A549 (cell line): Measurements from ENCODE around the gene POPDC3. TPM values are rescaled to one million over a fixed set of nuclear protein-coding genes. Genes with fewer than 3 reads are reported as not detected.

Experiments
- ATAC-seq, 2 experiments: fragments of 200-7000 bp in 1 of 2; fragments of >200 bp in 1 of 2; cut with Nextera tagmentation in 1 of 2; cut with Tn5 transposase in 1 of 2; 3 replicates each; pipeline versions ENCODE4 v1.8.0 to v1.9.1; 2018 to 2020; ENCODE audit warnings: mild to moderate bottlenecking in 1 of 2, moderate library complexity in 1 of 2
- CTCF ChIA-PET: fragments of 300-600 bp; sonication (Branson Sonifier 250); formaldehyde crosslinking; extraction: SDS; loops from one replicate; lab custom pipeline; 2021; ENCODE audit warnings: antibody characterized with exemption, inconsistent platforms; lab: Yijun Ruan, JAX
- POLR2A ChIA-PET: fragments of 350-600 bp; formaldehyde crosslinking; extraction: SDS; loops from one replicate; lab custom pipeline; 2021; ENCODE audit warnings: antibody characterized with exemption, inconsistent platforms; lab: Yijun Ruan, JAX
- DNase-seq, 2 experiments: peaks; one replicate each; pipeline versions ENCODE4 v3.0.0 to v3.0.0-alpha.2; 2011 to 2016; ENCODE audit warnings: low read depth in 1 of 2, low spot score in 1 of 2
- FAIRE-seq: peaks from 2 replicates; lab custom pipeline; 2011; peaks lifted over from hg19 to GRCh38; lab: Jason Lieb, UNC
- H3K27ac ChIP-seq, 2 experiments: fragments of >200 bp; sonication (Bioruptor Twin); formaldehyde crosslinking; 3 replicates each; pipeline ENCODE4 v1.5.1; 2016 to 2017
- H3K4me1 ChIP-seq: fragments of >200 bp; sonication (Bioruptor Twin); formaldehyde crosslinking; 3 replicates; pipeline ENCODE4 v1.6.1; 2016
- H3K4me2 ChIP-seq: fragments of >200 bp; sonication (Bioruptor Twin); formaldehyde crosslinking; 3 replicates; pipeline ENCODE4 v1.6.1; 2016
- H3K4me3 ChIP-seq: fragments of >200 bp; sonication (Bioruptor Twin); formaldehyde crosslinking; 3 replicates; pipeline ENCODE4 v1.5.1; 2016
- H3K9me3 ChIP-seq: fragments of >200 bp; sonication (Bioruptor Twin); formaldehyde crosslinking; 3 replicates; pipeline ENCODE4 v1.6.1; 2016
- ATOH8 ChIP-seq: fragments of 250-450 bp; sonication (Bioruptor Pico); IDR thresholded peaks from 2 replicates; pipeline ENCODE4 v1.5.0; 2020; ENCODE audit warnings: low read depth, mild to moderate bottlenecking, moderate library complexity
- CHD2 ChIP-seq: fragments of 150-350 bp; IDR thresholded peaks from 2 replicates; pipeline ENCODE4 v1.6.1; 2014; ENCODE audit warnings: low read length; ENCODE audit not compliant: partially characterized antibody
- CHD4 ChIP-seq: fragments of 200-600 bp; sonication (generic); IDR thresholded peaks from 2 replicates; pipeline ENCODE4 v1.6.1; 2016; ENCODE audit warnings: antibody characterized with exemption, mild to moderate bottlenecking, borderline replicate concordance
- CTCF ChIP-seq: fragments of >200 bp; sonication (Bioruptor Twin); formaldehyde crosslinking; IDR thresholded peaks from 3 replicates; pipeline ENCODE4 v1.5.1; 2016
- E2F6 ChIP-seq: IDR thresholded peaks from 2 replicates; pipeline ENCODE4 v1.6.1; 2012; ENCODE audit warnings: low read depth, borderline replicate concordance
- EP300 ChIP-seq, 2 experiments: fragments of >200 bp; sonication (Bioruptor Twin); formaldehyde crosslinking; IDR thresholded peaks; 2 replicates in 1 of 2; 3 replicates in 1 of 2; pipeline ENCODE4 v1.6.1; 2016 to 2017
- HMGXB4 ChIP-seq: fragments of 250-450 bp; sonication (Bioruptor Pico); IDR thresholded peaks from 2 replicates; pipeline ENCODE4 v1.5.0; 2021; ENCODE audit warnings: mild to moderate bottlenecking, moderate library complexity, borderline replicate concordance
- HOXB13 ChIP-seq: fragments of 250-450 bp; sonication (Bioruptor Pico); IDR thresholded peaks from 2 replicates; pipeline ENCODE4 v1.5.0; 2020; ENCODE audit warnings: low read depth, mild to moderate bottlenecking, moderate library complexity
- HOXB5 ChIP-seq: fragments of 250-450 bp; sonication (Bioruptor Pico); IDR thresholded peaks from 2 replicates; pipeline ENCODE4 v1.5.0; 2020; ENCODE audit warnings: mild to moderate bottlenecking, moderate library complexity
- JUN ChIP-seq, 2 experiments: fragments of >200 bp; sonication (Bioruptor Twin); formaldehyde crosslinking; IDR thresholded peaks; 2 replicates in 1 of 2; 3 replicates in 1 of 2; pipeline ENCODE4 v1.6.1; 2016 to 2017
- JUNB ChIP-seq: fragments of >200 bp; sonication (Bioruptor Twin); formaldehyde crosslinking; IDR thresholded peaks from 2 replicates; pipeline ENCODE4 v1.6.1; 2016
- KDM1A ChIP-seq: fragments of 200-600 bp; sonication (generic); IDR thresholded peaks from 2 replicates; pipeline ENCODE4 v1.6.1; 2016; ENCODE audit warnings: low read depth, mild to moderate bottlenecking
- KDM5A ChIP-seq: fragments of 200-600 bp; sonication (generic); IDR thresholded peaks from 2 replicates; pipeline ENCODE4 v1.6.1; 2016; ENCODE audit warnings: antibody characterized with exemption, mild to moderate bottlenecking
- NFE2L2 ChIP-seq: fragments of 150-350 bp; conservative IDR thresholded peaks from 2 replicates; pipeline ENCODE4 v1.6.1; 2014; ENCODE audit warnings: low read length
- NR3C1 ChIP-seq: fragments of >200 bp; sonication (Bioruptor Twin); formaldehyde crosslinking; IDR thresholded peaks from 3 replicates; pipeline ENCODE4 v1.6.1; 2017
- RAD21 ChIP-seq, 2 experiments: fragments of >200 bp in 1 of 2; sonication (Bioruptor Twin) in 1 of 2; formaldehyde crosslinking in 1 of 2; IDR thresholded peaks in 1 of 2; conservative IDR thresholded peaks in 1 of 2; 2 replicates in 1 of 2; 3 replicates in 1 of 2; pipeline ENCODE4 v1.6.1; 2012 to 2018; ENCODE audit warnings: inconsistent platforms in 1 of 2
- RCOR1 ChIP-seq: fragments of 150-350 bp; IDR thresholded peaks from 2 replicates; pipeline ENCODE4 v1.6.1; 2014; ENCODE audit warnings: antibody characterized with exemption, low read length, low read depth
- RFX5 ChIP-seq: fragments of 450-650 bp; IDR thresholded peaks from 2 replicates; pipeline ENCODE4 v1.7.1; 2014; ENCODE audit warnings: antibody characterized with exemption, mild to moderate bottlenecking, moderate library complexity
- ZC3H11A ChIP-seq: fragments of 450-650 bp; IDR thresholded peaks from 2 replicates; pipeline ENCODE4 v1.6.1; 2014; ENCODE audit warnings: antibody characterized with exemption, mild to moderate bottlenecking
- ZFP36 ChIP-seq: fragments of 450-650 bp; IDR thresholded peaks from 2 replicates; pipeline ENCODE4 v1.6.1; 2014; ENCODE audit warnings: borderline replicate concordance; ENCODE audit not compliant: partially characterized antibody
- ZSCAN20 ChIP-seq: fragments of 250-450 bp; sonication (Bioruptor Pico); IDR thresholded peaks from 2 replicates; pipeline ENCODE4 v1.8.0; 2022; ENCODE audit warnings: mild to moderate bottlenecking, moderate library complexity
- WGBS: methylation state at CpG from one replicate; pipeline ENCODE4 v1.1.6; 2017; ENCODE audit errors: missing lambda C conversion rate; 5-methylcytosine and 5-hydroxymethylcytosine counted together
- polyA plus RNA-seq, 4 experiments: library from polyadenylated mRNA; depleted of rRNA in 3 of 4; stranded (reverse); fragments of >200 nt; fragmentation: RNase III in 1 of 4; extraction: RNeasy Plus Mini Kit Qiagen cat#74134 plus additional on column Dnase treatment in 1 of 4; gene quantifications; 2 replicates in 3 of 4; 3 replicates in 1 of 4; pipeline ENCODE4 v1.2.3, GENCODE V29; 2011 to 2017

Gene POPDC3
- polyA plus RNA-seq, 2 of the 4 experiments (the other 2 are of a cell fraction): 19.7 to 54.9 TPM

GRCh38 chr6:105207524-105208269, 27.9 kb upstream of the POPDC3 start (continued):
- TF ChIP-seq CTCF: no peak

GRCh38 chr6:105204768-105205167, 25.0 kb upstream of the POPDC3 start:
- no peak; a peak in 1 of 6 replicates for ATAC-seq
- Histone ChIP-seq H3K27ac (no peak overlapping the region), H3K4me1 (peaks cover 6% of the 10 kb centered on the region), H3K4me3 (no peak overlapping the region), H3K9me3 (no peaks in the 10 kb centered on the region), H3K4me2 (no peak overlapping the region)
- ChIA-PET CTCF (no interaction called here), POLR2A (no interaction called here)
- no peak for DNase-seq
- FAIRE-seq: no peak
- WGBS: 83% methylated on average over 4 of the region's 4 CpGs
- no peak for TF ChIP-seq ATOH8 (CRISPR knock-in tag)
- TF ChIP-seq ZSCAN20: no peak
- no peak for TF ChIP-seq CHD4
- TF ChIP-seq ZC3H11A: no peak
- no peak for TF ChIP-seq JUNB
- TF ChIP-seq NR3C1: no peak
- no peak for TF ChIP-seq HOXB13 (CRISPR knock-in tag)
- TF ChIP-seq RAD21 (conservative IDR thresholded peaks at IDR 0.05 in 1 of 2, IDR thresholded peaks at IDR 0.05 in 1 of 2): no peak

- CTCF ChIA-PET: no interaction called here
- Histone ChIP-seq H3K4me1 (peaks cover 1% of the 10 kb centered on the region; the same call in 1 of the 3 replicates), H3K4me2 (no peak overlapping the region), H3K27ac (no peak overlapping the region), H3K4me3 (no peak overlapping the region), H3K9me3 (no peaks in the 10 kb centered on the region)
- ATAC-seq (peak; percentile 62 to 75; a peak in 4 of 6 replicates), DNase-seq (no peak), FAIRE-seq (no peak)
- WGBS: 72% methylated on average over 1 of the region's 1 CpG
- POLR2A ChIA-PET: no interaction called here
- TF ChIP-seq E2F6: no peak
- no peak for TF ChIP-seq JUN (IDR thresholded peaks at IDR 0.05)
- TF ChIP-seq JUNB: no peak
- no peak for TF ChIP-seq NFE2L2
- no peak for TF ChIP-seq KDM1A
- no peak for TF ChIP-seq RAD21 (conservative IDR thresholded peaks at IDR 0.05 in 1 of 2, IDR thresholded peaks at IDR 0.05 in 1 of 2)
- no peak for TF ChIP-seq ZFP36
- peak; percentile 45; the same call in 1 of the 2 replicates for TF ChIP-seq HOXB5
Measured at GRCh38 chr6:105204331-105204730, 24.5 kb upstream of the POPDC3 start.

GRCh38 chr6:105202486-105202885, 22.7 kb upstream of the POPDC3 start:
- ATAC-seq (no peak), FAIRE-seq (no peak), DNase-seq (no peak)
- POLR2A ChIA-PET: no interaction called here
- H3K4me2 ChIP-seq: no peak overlapping the region
- TF ChIP-seq CHD4 (no peak), KDM5A (no peak), EP300 (IDR thresholded peaks at IDR 0.05) (no peak), ZSCAN20 (no peak), RAD21 (conservative IDR thresholded peaks at IDR 0.05 in 1 of 2, IDR thresholded peaks at IDR 0.05 in 1 of 2) (no peak), HMGXB4 (CRISPR knock-in tag) (no peak), RFX5 (no peak), JUNB (no peak), CHD2 (no peak), RCOR1 (no peak)
- H3K27ac ChIP-seq: no peak overlapping the region
- CTCF ChIA-PET: no interaction called here
- WGBS: 67% methylated on average over 4 of the region's 4 CpGs
- no peak overlapping the region for H3K4me3 ChIP-seq
- no peaks in the 10 kb centered on the region for H3K4me1 ChIP-seq
- no peaks in the 10 kb centered on the region for H3K9me3 ChIP-seq
